ENCODE data around the gene TMEM205. TPM values are rescaled to one million over a fixed set of nuclear protein-coding genes. Genes with fewer than 3 reads are reported as not detected.
A peak's percentile ranks its signal among the peaks of the same experiment; 100 is the strongest.

TMEM205 gene
- total RNA-seq, 4 donors from 2014 or later: 77.6 to 212 (median 168) TPM

DNA sequence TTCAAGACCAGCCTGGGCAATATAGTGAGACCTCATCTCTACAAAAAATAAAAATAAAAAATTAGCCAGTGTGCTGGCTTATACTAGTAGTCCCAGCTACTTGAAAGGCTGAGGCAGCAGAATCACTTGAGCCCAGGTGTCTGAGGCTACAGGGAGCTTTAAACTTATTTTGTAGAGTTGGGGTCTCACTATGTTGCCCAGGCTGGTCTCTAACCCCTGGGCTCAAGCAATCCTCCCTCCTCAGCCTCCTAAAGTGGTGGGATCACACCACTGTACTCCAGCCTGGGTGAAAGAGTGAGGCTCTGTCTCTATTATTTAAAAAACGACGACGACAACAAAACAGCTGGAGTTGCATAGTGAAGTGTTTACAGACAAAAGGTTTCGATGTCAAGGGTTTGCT is 14.6 kb downstream of the TMEM205 start:
- Histone ChIP-seq H3K4me1 (no peaks in the 10 kb centered on the region), H3K4me3 (no peak overlapping the region), H3K27me3 (no peaks in the 10 kb centered on the region), H3K9me3 (no peaks in the 10 kb centered on the region), H3K27ac (no peak overlapping the region), H3K36me3 (peaks cover 0 to 46% (median 0%) of the 10 kb centered on the region in 3 donors)
- TF ChIP-seq POLR2A (IDR thresholded peaks at IDR 0.05): no peak
- TF ChIP-seq, protein P1, sequence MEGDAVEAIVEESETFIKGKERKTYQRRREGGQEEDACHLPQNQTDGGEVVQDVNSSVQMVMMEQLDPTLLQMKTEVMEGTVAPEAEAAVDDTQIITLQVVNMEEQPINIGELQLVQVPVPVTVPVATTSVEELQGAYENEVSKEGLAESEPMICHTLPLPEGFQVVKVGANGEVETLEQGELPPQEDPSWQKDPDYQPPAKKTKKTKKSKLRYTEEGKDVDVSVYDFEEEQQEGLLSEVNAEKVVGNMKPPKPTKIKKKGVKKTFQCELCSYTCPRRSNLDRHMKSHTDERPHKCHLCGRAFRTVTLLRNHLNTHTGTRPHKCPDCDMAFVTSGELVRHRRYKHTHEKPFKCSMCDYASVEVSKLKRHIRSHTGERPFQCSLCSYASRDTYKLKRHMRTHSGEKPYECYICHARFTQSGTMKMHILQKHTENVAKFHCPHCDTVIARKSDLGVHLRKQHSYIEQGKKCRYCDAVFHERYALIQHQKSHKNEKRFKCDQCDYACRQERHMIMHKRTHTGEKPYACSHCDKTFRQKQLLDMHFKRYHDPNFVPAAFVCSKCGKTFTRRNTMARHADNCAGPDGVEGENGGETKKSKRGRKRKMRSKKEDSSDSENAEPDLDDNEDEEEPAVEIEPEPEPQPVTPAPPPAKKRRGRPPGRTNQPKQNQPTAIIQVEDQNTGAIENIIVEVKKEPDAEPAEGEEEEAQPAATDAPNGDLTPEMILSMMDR (IDR thresholded peaks at IDR 0.05): no peak
- DNase-seq: no peak

DNA sequence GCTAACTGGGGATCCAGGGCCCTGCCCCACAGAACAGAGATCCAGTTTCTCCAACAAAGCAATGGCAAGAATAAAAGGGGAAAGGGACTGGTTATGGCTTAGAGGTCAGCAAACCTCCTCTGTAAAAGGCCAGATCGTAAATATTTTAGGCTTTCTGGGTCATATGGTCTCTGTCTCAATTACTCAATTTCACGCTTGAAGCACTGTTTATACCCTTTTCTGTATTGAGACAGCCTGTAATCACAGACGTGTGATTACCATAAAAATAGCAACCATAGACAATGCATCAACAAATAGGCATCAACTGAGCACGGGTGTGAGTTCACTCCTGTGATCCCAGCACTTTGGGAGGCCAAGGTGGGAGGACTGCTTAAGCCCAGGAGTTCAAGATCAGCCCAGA is 15.9 kb downstream of the TMEM205 start:
- H3K4me1 ChIP-seq: peaks cover 0 to 2% (median 0%) of the 10 kb centered on the region in 4 donors
- H3K27me3 ChIP-seq: no peaks in the 10 kb centered on the region
- peaks cover 0 to 32% (median 0%) of the 10 kb centered on the region in 3 donors for H3K36me3 ChIP-seq
- no peak overlapping the region for H3K4me3 ChIP-seq
- no peak for DNase-seq
- H3K27ac ChIP-seq: no peak overlapping the region
- H3K9me3 ChIP-seq: no peaks in the 10 kb centered on the region
- TF ChIP-seq, protein P1 (IDR thresholded peaks at IDR 0.05): no peak
- no peak for TF ChIP-seq POLR2A (IDR thresholded peaks at IDR 0.05)

DNA sequence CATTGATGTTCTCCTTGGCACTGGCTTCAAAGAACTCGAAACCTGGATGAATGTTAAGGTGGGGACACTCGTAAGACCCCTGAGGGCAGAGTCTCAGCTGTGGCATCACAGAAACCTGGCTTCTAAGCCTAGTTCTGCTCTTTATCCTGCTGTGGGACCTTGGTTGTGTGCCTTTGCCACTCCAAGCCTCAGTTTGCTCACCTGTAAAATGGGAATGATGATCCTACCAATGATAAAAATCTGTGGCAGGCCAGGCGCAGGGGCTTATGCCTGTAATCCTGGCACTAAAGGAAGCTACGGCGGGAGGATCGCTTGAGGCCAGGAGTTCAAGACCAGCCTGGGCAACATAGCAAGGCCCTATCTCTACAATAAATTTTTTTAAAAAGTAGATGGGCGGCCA is 20.5 kb downstream of the TMEM205 start:
- H3K36me3 ChIP-seq: peaks cover 0 to 8% (median 0%) of the 10 kb centered on the region in 3 donors
- no peak overlapping the region for H3K4me3 ChIP-seq
- peak overlapping the region in 1 of 4 donors; percentile 60 for H3K27ac ChIP-seq
- H3K27me3 ChIP-seq: no peaks in the 10 kb centered on the region
- H3K9me3 ChIP-seq: no peaks in the 10 kb centered on the region
- H3K4me1 ChIP-seq: peaks cover 0 to 22% (median 0%) of the 10 kb centered on the region in 4 donors
- TF ChIP-seq POLR2A (IDR thresholded peaks at IDR 0.05): no peak
- TF ChIP-seq, protein P1 (IDR thresholded peaks at IDR 0.05): no peak
- DNase-seq: no peak

DNA sequence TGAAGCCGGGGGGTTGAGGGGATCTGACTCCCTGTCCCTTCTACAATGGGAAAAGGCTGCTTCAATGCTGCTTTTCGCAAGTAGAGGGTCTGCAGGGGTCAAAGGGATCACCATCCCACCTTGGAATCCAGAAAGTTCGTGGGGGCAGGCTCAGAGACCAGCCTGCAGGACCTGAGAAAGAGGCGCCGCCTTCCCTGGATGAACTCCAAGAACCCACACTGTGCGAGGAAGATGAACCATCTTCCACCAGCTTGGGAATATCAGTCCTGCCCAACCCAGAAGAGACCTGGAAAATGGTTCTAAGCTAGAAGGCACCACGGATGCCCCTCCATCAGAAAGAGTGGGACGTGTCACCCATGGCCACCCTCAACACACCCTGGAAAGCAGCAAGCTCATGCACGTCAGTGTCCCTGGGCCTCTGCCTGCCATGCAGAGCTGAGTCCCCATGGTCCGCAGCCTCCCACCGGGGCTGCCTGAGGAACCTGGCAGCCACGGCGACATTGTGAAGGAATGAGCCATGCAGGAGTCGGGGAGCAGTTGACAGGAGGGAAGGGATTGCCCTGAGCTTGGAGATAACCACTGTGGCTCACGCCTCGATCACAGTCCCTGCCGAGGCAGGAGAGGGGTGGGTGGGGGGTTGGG is 21.2 kb downstream of the TMEM205 start:
- TF ChIP-seq, protein P1 (IDR thresholded peaks at IDR 0.05): no peak
- TF ChIP-seq POLR2A (IDR thresholded peaks at IDR 0.05): no peak
- Histone ChIP-seq H3K4me1 (peaks cover 0 to 22% (median 0%) of the 10 kb centered on the region in 4 donors), H3K27ac (peak overlapping the region; percentile 6 to 73 (median 66)), H3K4me3 (no peak overlapping the region), H3K36me3 (peaks cover 0 to 8% (median 0%) of the 10 kb centered on the region in 3 donors), H3K9me3 (no peaks in the 10 kb centered on the region), H3K27me3 (no peaks in the 10 kb centered on the region)
- no peak for DNase-seq

DNA sequence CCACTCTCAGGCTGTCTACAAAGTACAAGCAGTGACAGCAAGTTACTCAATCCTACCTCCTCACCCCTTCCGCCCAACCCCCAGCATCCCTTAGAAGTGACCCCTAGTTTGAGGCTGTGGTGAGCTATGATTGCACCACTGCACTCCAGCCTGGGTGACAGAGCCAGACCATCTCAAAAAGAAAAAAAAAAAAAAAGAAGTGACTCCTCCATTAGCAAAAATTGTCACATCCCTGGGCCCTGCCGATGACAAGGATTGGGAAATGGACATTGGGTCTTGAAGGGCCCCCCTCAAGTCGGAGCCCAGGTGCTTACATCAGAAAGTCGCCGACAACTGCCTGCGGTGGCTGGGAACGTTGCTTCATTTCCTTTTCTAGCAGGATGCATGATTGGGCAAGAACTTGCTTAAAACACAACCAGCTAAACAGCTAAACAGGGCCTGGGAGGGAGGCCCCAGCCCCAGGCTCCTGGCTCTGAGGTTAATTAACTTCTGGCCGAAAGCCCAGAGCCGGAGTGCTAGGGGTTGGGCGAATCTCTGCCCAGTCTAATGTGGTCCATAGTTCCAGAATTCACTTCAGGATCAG is 21.9 kb downstream of the TMEM205 start:
- no peaks in the 10 kb centered on the region for H3K27me3 ChIP-seq
- H3K4me3 ChIP-seq: no peak overlapping the region
- TF ChIP-seq, protein P1 (IDR thresholded peaks at IDR 0.05): no peak
- TF ChIP-seq POLR2A (IDR thresholded peaks at IDR 0.05): no peak
- H3K36me3 ChIP-seq: peaks cover 0 to 8% (median 0%) of the 10 kb centered on the region in 3 donors
- H3K9me3 ChIP-seq: no peaks in the 10 kb centered on the region
- H3K4me1 ChIP-seq: peaks cover 0 to 22% (median 0%) of the 10 kb centered on the region in 4 donors
- peak overlapping the region; percentile 43 to 73 (median 66) for H3K27ac ChIP-seq
- peak; percentile 43 to 83 (median 62) for DNase-seq
